ENCODE measurements around the gene KCP. TPM values are rescaled to one million over a fixed set of nuclear protein-coding genes. Genes with fewer than 3 reads are reported as not detected.
"Not testable (repeated sequence)": the region's sequence is repeated elsewhere in the genome, so short reads cannot be mapped to it uniquely, and the experiment has no call there.

KCP gene
- 1.8 TPM for total RNA-seq

DNA sequence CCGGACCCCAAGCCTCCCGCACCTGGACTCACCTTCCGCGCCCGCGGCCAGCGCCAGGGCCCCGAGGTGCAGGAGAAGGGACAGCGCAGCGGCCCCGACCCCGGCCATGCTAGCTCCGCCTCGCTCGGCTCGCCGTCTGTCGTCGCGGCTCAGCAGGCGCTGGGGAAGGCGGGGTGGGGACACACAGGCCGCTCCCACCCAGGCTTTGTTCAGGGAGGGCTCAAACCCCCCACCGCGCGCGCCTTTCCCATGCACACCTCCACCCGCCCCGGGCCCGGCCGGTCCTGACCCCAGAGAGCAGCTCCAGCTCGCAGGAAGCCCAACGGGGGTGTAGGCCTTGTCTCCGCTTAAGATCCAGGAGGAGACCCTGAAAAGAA is at the start of gene KCP:
KCP (minus strand) TSS at position 141 of the 377 bp plus-strand sequence; CDS start at position 108, 33 bp downstream.
- intact Hi-C loops (cut with DNase I), result no loop called here
- peak; percentile 55 for DNase-seq (ENCODE audit: low spot score)
- no peak for ATAC-seq

- intact Hi-C loops (cut with DNase I), result no loop called here
- ATAC-seq (no peak), DNase-seq (ENCODE audit: low spot score) (no peak)
Measured at GRCh38 chr7:128959296-128959695, 48.8 kb upstream of the KCP start.

GRCh38 chr7:128955981-128956380 is 45.5 kb upstream of the KCP start:
- no peak for ATAC-seq
- intact Hi-C loops (cut with DNase I), result no loop called here
- DNase-seq (ENCODE audit: low spot score), result no peak

DNA sequence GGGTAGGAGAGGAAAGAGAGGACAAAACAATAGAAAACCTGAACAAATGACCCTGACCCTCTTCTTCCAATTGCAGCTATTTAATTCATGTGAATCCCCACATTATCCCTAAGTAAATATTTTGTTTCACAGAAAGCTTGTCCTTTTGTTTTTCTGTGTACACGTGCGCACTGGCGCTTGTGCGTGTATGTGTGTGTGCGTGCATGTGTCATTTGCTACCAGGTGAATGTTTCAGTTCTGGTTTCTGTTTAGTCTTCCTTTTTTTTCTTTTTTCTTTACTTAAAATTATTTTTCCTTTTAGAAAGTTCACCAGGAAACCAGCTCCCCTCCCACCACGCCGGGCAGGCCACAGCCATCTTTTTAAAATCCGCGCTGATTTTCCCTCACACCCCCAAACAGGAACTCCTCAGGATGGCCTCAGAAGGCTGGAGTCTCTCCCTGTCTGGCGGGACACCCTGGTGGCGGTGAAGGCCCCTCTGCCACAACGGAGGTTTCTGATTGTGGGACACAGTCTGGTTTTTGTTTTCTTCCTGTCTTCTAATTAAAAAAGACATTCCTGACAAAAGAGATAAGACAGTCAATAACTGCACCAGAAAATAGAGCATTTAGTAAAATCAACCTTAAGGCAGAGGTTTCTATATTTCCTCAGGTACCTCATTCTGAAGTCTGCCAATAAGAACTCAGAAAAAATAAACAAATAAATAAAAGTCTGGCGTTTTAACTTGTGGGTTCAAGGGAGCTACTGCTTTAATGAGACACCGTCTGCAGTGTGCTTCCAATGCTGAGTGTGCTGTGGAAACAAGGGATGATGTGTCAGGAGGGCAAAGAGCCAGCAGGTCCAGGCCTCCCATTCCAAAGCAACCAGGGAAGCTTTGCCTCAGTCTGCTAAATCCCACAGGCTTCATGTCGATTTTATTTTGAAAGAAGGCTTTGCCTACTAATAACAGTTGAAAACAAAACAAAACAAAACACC is 44.6 kb upstream of the KCP start:
- DNase-seq (ENCODE audit: low spot score) (no peak), ATAC-seq (no peak)
- intact Hi-C loops (cut with DNase I), result no loop called here

DNA sequence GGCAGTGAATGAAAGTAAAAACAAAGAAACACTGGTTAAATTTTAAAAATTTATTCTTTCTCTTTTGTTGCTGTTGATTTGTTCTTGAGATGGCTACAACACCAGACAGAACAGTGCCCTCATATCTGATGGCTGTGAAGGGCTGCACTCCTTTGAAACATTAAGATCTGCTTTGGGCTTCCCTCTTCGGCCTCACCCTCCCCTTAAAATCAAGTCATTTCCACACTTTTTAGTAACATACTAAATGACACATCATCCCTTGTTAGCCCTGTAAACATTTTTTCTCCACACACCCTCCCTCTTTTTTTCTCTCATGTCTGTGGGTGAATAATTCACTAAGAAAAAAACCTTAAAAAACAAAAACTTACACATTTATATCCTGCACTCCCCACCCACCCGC is 43.6 kb upstream of the KCP start:
- no peak for ATAC-seq
- no peak for DNase-seq (ENCODE audit: low spot score)
- intact Hi-C loops (cut with DNase I), result no loop called here

GRCh38 chr7:128951296-128951695 is 40.8 kb upstream of the KCP start:
- no peak for DNase-seq (ENCODE audit: low spot score)
- intact Hi-C loops (cut with DNase I), result no loop called here
- no peak for ATAC-seq

DNA sequence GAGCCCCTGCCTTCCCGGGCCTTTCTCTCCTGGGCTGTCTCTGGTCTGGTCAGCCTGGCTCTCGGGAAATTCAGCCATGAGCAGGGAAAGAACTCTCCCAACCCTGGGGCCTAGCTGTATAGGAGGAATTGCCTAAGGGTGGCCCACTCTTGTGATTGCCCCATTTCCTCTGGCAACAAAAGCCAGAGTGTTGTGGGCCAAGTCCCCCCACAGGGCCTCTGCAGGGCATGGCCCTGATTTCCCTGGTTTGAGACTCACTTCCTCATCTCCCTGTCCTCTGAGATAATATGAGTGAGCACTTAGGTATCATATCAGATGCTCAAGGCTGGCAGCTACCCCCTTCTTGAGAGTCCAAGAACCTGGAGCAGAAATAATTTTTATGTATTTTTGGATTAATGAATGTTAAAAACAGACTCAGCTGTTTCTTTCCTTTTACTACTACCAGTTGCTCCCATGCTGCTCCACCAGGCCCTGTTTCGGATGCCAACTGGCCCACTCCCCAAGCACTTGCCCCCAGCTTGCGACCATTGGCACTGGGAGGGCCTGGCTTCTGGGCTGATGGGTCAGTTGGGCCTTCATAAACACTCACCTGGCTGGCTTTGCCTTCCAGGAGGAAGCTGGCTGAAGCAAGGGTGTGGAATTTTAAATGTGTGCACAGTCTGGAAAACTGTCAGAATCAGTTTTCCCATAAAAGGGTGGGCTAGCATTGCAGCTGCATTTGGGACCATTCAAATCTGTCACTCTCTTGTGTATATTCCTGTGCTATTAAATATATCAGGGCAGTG is 38.7 kb upstream of the KCP start:
- ATAC-seq (peak; percentile 16), DNase-seq (ENCODE audit: low spot score) (no peak)
- intact Hi-C loops (cut with DNase I), result no loop called here

DNA sequence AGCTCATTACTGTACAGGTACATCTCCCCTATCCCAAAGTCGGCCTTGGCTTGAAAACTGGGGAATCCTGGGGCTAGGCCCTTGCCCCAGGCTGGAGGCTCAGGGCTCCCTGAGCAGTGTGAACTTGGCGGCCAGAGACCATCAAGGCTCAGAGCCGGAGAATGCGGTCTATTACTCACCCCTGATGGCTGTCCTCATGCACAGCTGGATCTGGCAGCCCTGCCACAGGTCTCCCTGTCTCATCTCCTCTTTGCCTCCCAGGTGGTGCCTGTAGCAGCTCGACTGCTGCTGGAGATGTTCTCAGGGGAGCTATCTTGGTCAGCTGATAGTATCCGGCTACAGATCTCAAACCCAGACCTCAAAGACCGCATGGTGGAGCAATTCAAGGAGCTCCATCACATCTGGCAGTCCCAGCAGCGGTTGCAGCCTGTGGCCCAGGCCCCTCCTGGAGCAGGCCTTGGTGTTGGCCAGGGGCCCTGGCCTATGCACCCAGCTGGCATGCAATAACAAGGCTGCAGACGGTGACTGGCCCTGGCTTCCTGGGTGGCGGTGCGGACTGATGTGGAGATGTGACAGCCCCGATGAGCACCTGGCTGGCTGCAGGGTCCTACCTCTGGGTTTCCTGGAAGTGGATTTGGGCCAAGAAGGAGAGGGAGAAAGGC is 37.9 kb upstream of the KCP start:
- intact Hi-C loops (cut with DNase I), result no loop called here
- ATAC-seq, result peak; percentile 25
- DNase-seq (ENCODE audit: low spot score), result no peak

GRCh38 chr7:128947854-128948253 is 37.3 kb upstream of the KCP start:
- DNase-seq (ENCODE audit: low spot score) (no peak), ATAC-seq (no peak)
- intact Hi-C loops (cut with DNase I), result no loop called here

DNA sequence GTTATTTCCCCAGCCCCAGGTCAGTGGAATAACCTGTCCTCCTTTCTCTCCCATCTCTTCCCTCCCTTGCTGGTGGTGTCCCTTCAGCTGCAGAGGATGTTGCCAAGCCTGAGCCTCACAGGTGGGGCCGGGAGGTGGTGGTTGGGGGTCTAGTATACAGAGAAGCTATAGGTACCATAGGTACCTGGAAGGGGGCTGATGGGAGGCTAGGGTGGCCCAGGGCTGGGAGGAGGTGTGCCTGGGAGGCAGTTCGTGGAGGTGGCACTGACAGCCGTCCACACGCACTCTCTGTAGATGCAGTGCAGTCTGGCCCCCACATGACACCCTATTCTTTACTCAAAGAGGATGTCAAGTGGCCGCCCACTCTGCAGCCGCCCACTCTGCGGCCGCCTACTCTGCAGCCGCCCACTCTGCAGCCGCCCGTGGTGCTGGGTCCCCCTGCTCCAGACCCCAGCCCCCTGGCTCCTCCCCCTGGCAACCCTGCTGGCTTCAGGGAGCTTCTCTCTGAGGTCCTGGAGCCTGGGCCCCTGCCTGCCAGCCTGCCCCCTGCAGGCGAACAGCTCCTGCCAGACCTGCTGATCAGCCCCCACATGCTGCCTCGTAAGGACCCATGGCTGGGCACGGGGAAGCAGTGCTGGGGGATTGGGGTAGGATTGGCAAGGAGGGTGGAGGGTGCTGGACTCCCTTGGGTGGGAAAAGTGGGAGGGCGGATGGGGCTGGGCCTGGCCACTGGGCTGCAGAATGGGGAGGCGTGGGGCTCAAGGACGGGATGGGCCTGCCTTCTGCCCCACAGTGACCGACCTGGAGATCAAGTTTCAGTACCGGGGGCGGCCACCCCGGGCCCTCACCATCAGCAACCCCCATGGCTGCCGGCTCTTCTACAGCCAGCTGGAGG is 36.7 kb upstream of the KCP start:
- no peak for ATAC-seq
- intact Hi-C loops (cut with DNase I), result no loop called here
- no peak for DNase-seq (ENCODE audit: low spot score)

GRCh38 chr7:128945668-128946366 is 35.3 kb upstream of the KCP start:
- DNase-seq (ENCODE audit: low spot score), result no peak
- intact Hi-C loops (cut with DNase I), result no loop called here
- ATAC-seq, result no peak

GRCh38 chr7:128944487-128945236 is 34.2 kb upstream of the KCP start:
- no peak for DNase-seq (ENCODE audit: low spot score)
- no peak for ATAC-seq
- intact Hi-C loops (cut with DNase I), result no loop called here

GRCh38 chr7:128943251-128943650 is 32.7 kb upstream of the KCP start:
- DNase-seq (ENCODE audit: low spot score); intact Hi-C loops (cut with DNase I); ATAC-seq: not testable (repeated sequence)

DNA sequence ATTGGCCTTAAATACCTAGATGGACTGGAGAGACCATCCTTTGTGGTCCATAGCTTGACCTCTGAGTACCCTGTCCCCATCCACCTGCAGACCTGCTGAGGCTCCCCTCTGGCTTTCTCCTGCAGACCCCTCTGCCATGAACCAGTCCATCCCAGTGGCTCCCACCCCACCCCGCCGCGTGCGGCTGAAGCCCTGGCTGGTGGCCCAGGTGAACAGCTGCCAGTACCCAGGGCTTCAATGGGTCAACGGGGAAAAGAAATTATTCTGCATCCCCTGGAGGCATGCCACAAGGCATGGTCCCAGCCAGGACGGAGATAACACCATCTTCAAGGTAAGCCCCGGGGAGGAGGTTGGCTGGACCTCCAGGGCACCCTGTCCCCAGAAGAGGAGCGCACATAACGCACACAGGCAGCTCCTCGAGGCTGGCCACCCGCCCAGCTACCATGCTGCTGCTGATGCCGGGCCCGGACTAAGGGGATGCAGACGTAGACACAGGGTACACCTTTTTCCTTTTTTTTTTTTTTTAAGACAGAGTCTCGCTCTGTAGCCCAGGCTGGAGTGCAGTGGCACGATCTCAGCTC is 31.5 kb upstream of the KCP start:
- ATAC-seq (no peak), DNase-seq (ENCODE audit: low spot score) (no peak)
- intact Hi-C loops (cut with DNase I), result no loop called here

GRCh38 chr7:128941323-128941890 is 30.9 kb upstream of the KCP start:
- intact Hi-C loops (cut with DNase I), result no loop called here
- ATAC-seq, result no peak
- DNase-seq (ENCODE audit: low spot score), result peak; percentile 32

- peak; percentile 78 for DNase-seq (ENCODE audit: low spot score)
- peak; percentile 75 for ATAC-seq
- intact Hi-C loops (cut with DNase I), result no loop called here
Measured at GRCh38 chr7:128940494-128941322, 30.2 kb upstream of the KCP start.

All from sciatic nerve (tissue), 2 donors.